HEK293T (cell line): ENCODE measurements around the gene SLC25A47.

Source experiments
- CTCF ChIA-PET: fragments of 350-600 bp; formaldehyde crosslinking; extraction: SDS; loops from one replicate; lab custom pipeline; 2021; ENCODE audit warnings: antibody characterized with exemption, inconsistent platforms; lab: Yijun Ruan, JAX
- POLR2A ChIA-PET: fragments of 350-600 bp; formaldehyde crosslinking; extraction: SDS; loops from one replicate; lab custom pipeline; 2020; ENCODE audit warnings: antibody characterized with exemption, inconsistent platforms; lab: Yijun Ruan, JAX
- DNase-seq: peaks from one replicate; pipeline ENCODE4 v3.0.0; 2012; ENCODE audit warnings: mixed read lengths; ENCODE audit errors: extremely low spot score
- ARNT ChIP-seq: fragments of 450-650 bp; IDR thresholded peaks from 2 replicates; pipeline ENCODE4 v1.6.1; 2017; ENCODE audit warnings: mild to moderate bottlenecking
- BHLHE40 ChIP-seq: fragments of 450-650 bp; IDR thresholded peaks from 2 replicates; pipeline ENCODE4 v1.6.1; 2016; ENCODE audit warnings: mild to moderate bottlenecking, moderate library complexity, borderline replicate concordance
- CTBP1 ChIP-seq: fragments of 450-650 bp; IDR thresholded peaks from 2 replicates; pipeline ENCODE4 v1.6.1; 2016; ENCODE audit warnings: borderline replicate concordance
- ELF4 ChIP-seq: fragments of 450-650 bp; IDR thresholded peaks from 2 replicates; pipeline ENCODE4 v1.6.1; 2017; ENCODE audit warnings: antibody characterized with exemption
- FOXA1 ChIP-seq: fragments of 450-650 bp; IDR thresholded peaks from 2 replicates; pipeline ENCODE4 v1.6.1; 2016; ENCODE audit warnings: mild to moderate bottlenecking
- FOXK2 ChIP-seq: fragments of 450-650 bp; IDR thresholded peaks from 2 replicates; pipeline ENCODE4 v1.6.1; 2016; ENCODE audit warnings: mild to moderate bottlenecking
- FOXM1 ChIP-seq: fragments of 450-650 bp; IDR thresholded peaks from 2 replicates; pipeline ENCODE4 v1.6.1; 2017; ENCODE audit warnings: mild to moderate bottlenecking, borderline replicate concordance
- HDGF ChIP-seq: fragments of 450-650 bp; IDR thresholded peaks from 2 replicates; pipeline ENCODE4 v1.6.1; 2017; ENCODE audit warnings: antibody characterized with exemption, borderline replicate concordance
- L3MBTL2 ChIP-seq: fragments of 450-650 bp; conservative IDR thresholded peaks from 2 replicates; pipeline ENCODE4 v1.6.1; 2016; ENCODE audit warnings: mild to moderate bottlenecking
- LEF1 ChIP-seq: fragments of 450-650 bp; IDR thresholded peaks from 2 replicates; pipeline ENCODE4 v1.6.1; 2017; ENCODE audit warnings: mild to moderate bottlenecking, borderline replicate concordance
- NFRKB ChIP-seq: fragments of 450-650 bp; IDR thresholded peaks from 2 replicates; pipeline ENCODE4 v1.6.1; 2016; ENCODE audit warnings: mild to moderate bottlenecking, moderate library complexity
- PKNOX1 ChIP-seq: fragments of 450-650 bp; IDR thresholded peaks from 2 replicates; pipeline ENCODE4 v1.6.1; 2016
- SP1 ChIP-seq: fragments of 450-650 bp; IDR thresholded peaks from 2 replicates; pipeline ENCODE4 v1.6.1; 2017
- SUZ12 ChIP-seq: fragments of 450-650 bp; IDR thresholded peaks from 2 replicates; pipeline ENCODE4 v1.6.1; 2016; ENCODE audit warnings: mild to moderate bottlenecking
- TARDBP ChIP-seq: fragments of 450-650 bp; IDR thresholded peaks from 2 replicates; pipeline ENCODE4 v1.6.1; 2016
- ZNF384 ChIP-seq: fragments of 450-650 bp; IDR thresholded peaks from 2 replicates; pipeline ENCODE4 v1.6.1; 2016

Gene SLC25A47

GRCh38 chr14:100330388-100330931 is 7.3 kb downstream of the SLC25A47 start:
- no peak for DNase-seq
- TF ChIP-seq SUZ12 (no peak), ELF4 (no peak), TARDBP (no peak), SP1 (no peak), BHLHE40 (no peak), CTBP1 (no peak)
- ChIA-PET POLR2A (interaction anchor here (1.5 kb wide), 1 partner anchor 11 kb away, joined by 3 read pairs; no protein-coding TSS in a partner anchor), CTCF (no interaction called here)

- ChIA-PET CTCF (no interaction called here), POLR2A (no interaction called here)
- no peak for TF ChIP-seq SUZ12
- no peak for TF ChIP-seq NFRKB
- TF ChIP-seq ELF4, result no peak
- no peak for TF ChIP-seq FOXA1
- TF ChIP-seq ZNF384, result no peak
- no peak for TF ChIP-seq HDGF
- TF ChIP-seq PKNOX1, result no peak
- no peak for TF ChIP-seq FOXM1
- TF ChIP-seq SP1, result no peak
- no peak for TF ChIP-seq L3MBTL2
- no peak for TF ChIP-seq TARDBP
- no peak for TF ChIP-seq BHLHE40
- no peak for TF ChIP-seq LEF1
- no peak for TF ChIP-seq ARNT
- TF ChIP-seq FOXK2, result no peak
- TF ChIP-seq CTBP1, result no peak
- no peak for DNase-seq
Observed at GRCh38 chr14:100332071-100332639, 9.0 kb downstream of the SLC25A47 start.

- DNase-seq, result no peak
- CTCF ChIA-PET, result no interaction called here
- POLR2A ChIA-PET, result no interaction called here
Observed at GRCh38 chr14:100332797-100333196, 9.7 kb downstream of the SLC25A47 start.

GRCh38 chr14:100333311-100333710 is 10.2 kb downstream of the SLC25A47 start:
- CTCF ChIA-PET, result no interaction called here
- POLR2A ChIA-PET, result no interaction called here
- TF ChIP-seq CTBP1 (no peak), FOXM1 (no peak), SUZ12 (no peak), SP1 (no peak), TARDBP (no peak), HDGF (no peak), BHLHE40 (no peak), FOXK2 (no peak), PKNOX1 (no peak), NFRKB (no peak), LEF1 (no peak), L3MBTL2 (no peak)
- no peak for DNase-seq

More at GRCh38 chr14:100332797-100333196, 9.7 kb downstream of the SLC25A47 start:
- TF ChIP-seq ZNF384, result no peak

- CTCF ChIA-PET, result no interaction called here
- DNase-seq, result no peak
- TF ChIP-seq NFRKB (no peak), CTBP1 (no peak), SUZ12 (no peak), TARDBP (no peak), ZNF384 (no peak), FOXK2 (no peak), LEF1 (no peak), FOXA1 (no peak), ELF4 (no peak), SP1 (no peak), BHLHE40 (no peak), PKNOX1 (no peak), HDGF (no peak), FOXM1 (no peak), L3MBTL2 (no peak), ARNT (no peak)
- POLR2A ChIA-PET, result no interaction called here
Observed at GRCh38 chr14:100333827-100334226, 10.7 kb downstream of the SLC25A47 start.

GRCh38 chr14:100334904-100335303 is 11.8 kb downstream of the SLC25A47 start:
- no peak for DNase-seq
- TF ChIP-seq FOXA1 (no peak), PKNOX1 (no peak), L3MBTL2 (no peak), ELF4 (no peak), LEF1 (no peak), FOXM1 (no peak)
- ChIA-PET POLR2A (no interaction called here), CTCF (no interaction called here)
